H1 (cell line): ENCODE measurements around the gene TEX44. TPM values are rescaled to one million over a fixed set of nuclear protein-coding genes. Genes with fewer than 3 reads are reported as not detected.

Source experiments
- CTCF ChIA-PET: fragments of 300-600 bp; sonication (Branson Sonifier 250); formaldehyde crosslinking; loops from one replicate; lab custom pipeline; 2021; ENCODE audit not compliant: partially characterized antibody; lab: Charles Lee
- POLR2A ChIA-PET: fragments of 300-600 bp; sonication (Branson Sonifier 250); formaldehyde crosslinking; loops from one replicate; lab custom pipeline; 2021; ENCODE audit warnings: inconsistent platforms; ENCODE audit not compliant: partially characterized antibody; lab: Charles Lee
- DNase-seq, 2 experiments: peaks; one replicate each; pipeline versions ENCODE4 v3.0.0 to v3.0.0-alpha.2; 2010 to 2022; ENCODE audit warnings: low spot score in 2 of 2, low read depth in 1 of 2, mixed read lengths in 1 of 2
- FAIRE-seq: peaks from 2 replicates; lab custom pipeline; 2011; peaks lifted over from hg19 to GRCh38; lab: Jason Lieb, UNC
- H2AFZ ChIP-seq: 2 replicates; pipeline ENCODE4 v1.8.1; 2012; ENCODE audit warnings: low read length, inconsistent platforms
- H2AK5ac ChIP-seq: 2 replicates; pipeline ENCODE4 v1.6.1; 2013; ENCODE audit warnings: low read depth, low read length
- H2BK120ac ChIP-seq: replicated peaks from 2 replicates; pipeline ENCODE3; 2013; ENCODE audit warnings: low read depth, low read length, inconsistent platforms
- H2BK12ac ChIP-seq: 2 replicates; pipeline ENCODE4 v1.6.1; 2013; ENCODE audit warnings: low read depth, low read length
- H2BK15ac ChIP-seq: 2 replicates; pipeline ENCODE4 v1.6.1; 2013; ENCODE audit warnings: low read length
- H2BK20ac ChIP-seq: 2 replicates; pipeline ENCODE4 v1.6.1; 2013; ENCODE audit warnings: low read length
- H2BK5ac ChIP-seq: 2 replicates; pipeline ENCODE4 v1.6.1; 2013; ENCODE audit warnings: low read depth, low read length
- H3K14ac ChIP-seq: 2 replicates; pipeline ENCODE4 v1.6.1; 2013; ENCODE audit warnings: inconsistent platforms; ENCODE audit not compliant: insufficient read length
- H3K18ac ChIP-seq: 2 replicates; pipeline ENCODE4 v1.6.1; 2013; ENCODE audit warnings: low read length; ENCODE audit errors: extremely low read depth
- H3K23ac ChIP-seq: 2 replicates; pipeline ENCODE4 v1.6.1; 2013; ENCODE audit warnings: inconsistent platforms; ENCODE audit not compliant: insufficient read length
- H3K23me2 ChIP-seq: 2 replicates; pipeline ENCODE4 v1.6.1; 2013; ENCODE audit warnings: low read depth, low read length
- H3K27ac ChIP-seq: 2 replicates; pipeline ENCODE4 v1.6.1; 2011; ENCODE audit warnings: low read depth, low read length, inconsistent platforms
- H3K27me3 ChIP-seq, 4 experiments: replicated peaks in 1 of 4; 1 replicate in 1 of 4; 2 replicates in 3 of 4; pipeline versions ENCODE4 v1.6.1 to v1.8.1; 2011 to 2013; ENCODE audit warnings: low read length in 3 of 4, mild to moderate bottlenecking in 3 of 4, inconsistent platforms in 2 of 4, mixed read lengths in 2 of 4, moderate library complexity in 1 of 4; ENCODE audit not compliant: control insufficient read depth in 3 of 4, insufficient read depth in 3 of 4; ENCODE audit errors: extremely low read depth in 1 of 4
- H3K36me3 ChIP-seq, 4 experiments: 2 replicates each; pipeline versions ENCODE4 v1.6.1 to v1.8.1; 2011 to 2013; ENCODE audit warnings: mild to moderate bottlenecking in 4 of 4, low read length in 3 of 4, moderate library complexity in 2 of 4, control low read depth in 1 of 4, inconsistent platforms in 1 of 4; ENCODE audit not compliant: insufficient read depth in 4 of 4, control insufficient read depth in 2 of 4
- H3K4ac ChIP-seq: replicated peaks from 2 replicates; pipeline ENCODE3; 2013; ENCODE audit warnings: low read length, low read depth, mixed read lengths, inconsistent platforms; ENCODE audit not compliant: insufficient read length
- H3K4me1 ChIP-seq, 4 experiments: replicated peaks in 1 of 4; 1 replicate in 1 of 4; 2 replicates in 3 of 4; pipeline versions ENCODE4 v1.6.1 to v1.8.1; 2011 to 2013; ENCODE audit warnings: low read length in 3 of 4, inconsistent platforms in 2 of 4, mixed read lengths in 1 of 4; ENCODE audit not compliant: insufficient read depth in 4 of 4, control insufficient read depth in 3 of 4
- H3K4me2 ChIP-seq, 2 experiments: 2 replicates each; pipeline versions ENCODE4 v1.6.1 to v1.8.1; 2011 to 2013; ENCODE audit warnings: low read depth in 2 of 2, low read length in 2 of 2, control low read depth in 1 of 2, inconsistent platforms in 1 of 2, mild to moderate bottlenecking in 1 of 2; ENCODE audit not compliant: insufficient read depth in 1 of 2
- H3K4me3 ChIP-seq, 4 experiments: fragments of 200-600, 300-600 bp in 1 of 4; sonication (generic), shearing (Covaris generic), sonication (Bioruptor Twin) in 1 of 4; 2 replicates each; pipeline versions ENCODE4 v1.5.1 to v1.8.1; 2011 to 2016; ENCODE audit warnings: low read length in 4 of 4, low read depth in 3 of 4, control low read depth in 2 of 4, inconsistent platforms in 2 of 4, mild to moderate bottlenecking in 2 of 4, mixed read lengths in 1 of 4, moderate library complexity in 1 of 4; ENCODE audit not compliant: insufficient read depth in 2 of 4; ENCODE audit errors: extremely low read depth in 1 of 4
- H3K56ac ChIP-seq: replicated peaks from 2 replicates; pipeline ENCODE3; 2013; ENCODE audit warnings: low read depth, mild to moderate bottlenecking, mixed read lengths, low read length, inconsistent platforms; ENCODE audit not compliant: insufficient read length
- H3K79me1 ChIP-seq: 2 replicates; pipeline ENCODE4 v1.6.1; 2013; ENCODE audit warnings: low read depth, low read length, control low read depth
- H3K79me2 ChIP-seq, 2 experiments: 2 replicates each; pipeline versions ENCODE4 v1.6.1 to v1.8.1; 2012 to 2013; ENCODE audit warnings: low read length in 2 of 2, mild to moderate bottlenecking in 2 of 2, inconsistent platforms in 1 of 2; ENCODE audit not compliant: insufficient read depth in 2 of 2, control insufficient read depth in 1 of 2
- H3K9ac ChIP-seq, 4 experiments: replicated peaks in 1 of 4; 1 replicate in 1 of 4; 2 replicates in 3 of 4; pipeline versions ENCODE4 v1.6.1 to v1.8.1; 2011 to 2013; ENCODE audit warnings: low read depth in 3 of 4, low read length in 3 of 4, control low read depth in 2 of 4, mild to moderate bottlenecking in 2 of 4, moderate library complexity in 2 of 4, inconsistent platforms in 1 of 4; ENCODE audit errors: extremely low read depth in 1 of 4
- H3K9me3 ChIP-seq, 2 experiments: 2 replicates each; pipeline versions ENCODE4 v1.6.1 to v1.8.1; 2012 to 2013; ENCODE audit warnings: mild to moderate bottlenecking in 2 of 2, moderate library complexity in 2 of 2, control low read depth in 1 of 2, inconsistent platforms in 1 of 2, low read depth in 1 of 2, low read length in 1 of 2, mixed read lengths in 1 of 2; ENCODE audit not compliant: insufficient read depth in 2 of 2
- H4K20me1 ChIP-seq, 2 experiments: replicated peaks in 1 of 2; 2 replicates each; pipeline versions ENCODE3 to v1.8.1; 2011 to 2013; ENCODE audit warnings: inconsistent platforms in 2 of 2, low read length in 2 of 2, mild to moderate bottlenecking in 1 of 2; ENCODE audit not compliant: insufficient read depth in 2 of 2, control insufficient read depth in 1 of 2
- H4K5ac ChIP-seq: 2 replicates; pipeline ENCODE4 v1.6.1; 2013; ENCODE audit warnings: low read length, low read depth, mixed read lengths, inconsistent platforms; ENCODE audit not compliant: insufficient read length
- H4K8ac ChIP-seq: 2 replicates; pipeline ENCODE4 v1.8.0; 2013; ENCODE audit warnings: mild to moderate bottlenecking, moderate library complexity, low read length, inconsistent platforms; ENCODE audit not compliant: insufficient read depth; ENCODE audit errors: extremely low read depth
- H4K91ac ChIP-seq: replicated peaks from 2 replicates; pipeline ENCODE3; 2013; ENCODE audit warnings: low read length, mixed read lengths, inconsistent platforms; ENCODE audit not compliant: insufficient read length
- SRF ChIP-seq: IDR thresholded peaks from 2 replicates; pipeline ENCODE4 v1.6.1; 2011; ENCODE audit warnings: mild to moderate bottlenecking, low read depth, low read length, moderate library complexity
- WGBS, 2 experiments: shearing (Covaris generic) in 1 of 2; methylation state at CpG; one replicate each; pipeline versions ENCODE4 v1.1.6 to v1.1.7; 2013 to 2015; ENCODE audit warnings: low lambda C conversion rate in 2 of 2, mixed read lengths in 2 of 2, inconsistent platforms in 1 of 2, low coverage in 1 of 2, missing lambda C conversion rate in 1 of 2; ENCODE audit not compliant: insufficient replicate concordance in 2 of 2, insufficient coverage in 1 of 2, insufficient read length in 1 of 2; ENCODE audit errors: extremely low coverage in 1 of 2, missing lambda C conversion rate in 1 of 2; 5-methylcytosine and 5-hydroxymethylcytosine counted together
- polyA plus RNA-seq, 7 experiments: library from polyadenylated mRNA; depleted of rRNA in 3 of 7; stranded (reverse) in 5 of 7; unstranded in 2 of 7; fragments of >200 nt in 5 of 7; fragments of 200-250 nt in 2 of 7; gene quantifications; 1 replicate in 5 of 7; 2 replicates in 1 of 7; 4 replicates in 1 of 7; pipeline versions ENCODE4 v1.2.1 to v1.2.3, GENCODE V29; 2011 to 2013; ENCODE audit warnings: missing spikeins in 2 of 7, mixed read lengths in 2 of 7
- total RNA-seq: library from RNA; stranded (reverse); fragmentation: NEBNext Ultra II Directional; extraction: Animal tissue kit (Norgen Biotek cat#: 25700); gene quantifications from 2 replicates; pipeline ENCODE4 v1.2.1, GENCODE V29; 2021

The TEX44 gene
- total and polyA plus RNA-seq, 2 of the 8 experiments (the other 6 are each of a cell fraction or from before 2014, with no cell fraction given), result not detected

DNA sequence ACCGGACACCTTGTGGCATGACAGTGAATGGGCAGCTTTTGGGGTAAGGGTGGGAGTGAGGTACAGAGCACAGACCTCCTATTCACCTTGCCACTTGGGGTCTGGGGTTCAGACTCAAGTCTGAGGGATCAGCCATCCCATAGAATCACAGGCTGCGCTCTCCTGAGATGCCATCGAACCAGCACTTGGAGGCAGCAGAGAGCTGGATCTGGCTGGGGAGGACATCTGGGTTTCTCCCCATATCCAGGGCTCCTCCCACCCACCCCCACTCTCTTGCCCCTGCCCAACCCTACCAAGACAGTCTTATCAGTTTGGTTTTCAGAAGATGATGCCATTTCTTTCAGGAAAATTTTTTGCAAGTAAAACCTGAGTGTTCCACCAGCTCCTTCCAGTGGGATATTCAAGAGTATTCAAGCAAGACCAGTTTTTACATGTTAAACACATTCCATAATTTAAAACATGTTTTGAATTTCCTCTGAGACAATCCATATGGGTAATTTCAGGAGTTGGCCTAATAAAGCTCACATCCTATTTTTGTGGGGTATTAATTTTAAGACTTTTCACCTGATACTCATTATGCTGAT is 29.2 kb upstream of the TEX44 start:
- Histone ChIP-seq H2BK120ac (no peak overlapping the region), H3K9me3 (peaks cover 3 to 14% of the 10 kb centered on the region in 2 experiments; a peak in 2 of 4 replicates), H4K8ac (no peak overlapping the region), H3K4me1 (peaks cover 0 to 5% (median 3%) of the 10 kb centered on the region in 4 experiments; a peak in 5 of 7 replicates), H2BK15ac (peak overlapping the region; percentile 97; the same call in 1 of the 2 replicates), H3K27ac (no peak overlapping the region), H3K79me2 (no peaks in the 10 kb centered on the region), H3K4me2 (no peak overlapping the region), H2AFZ (no peak overlapping the region), H4K91ac (no peak overlapping the region), H2BK5ac (no peak overlapping the region), H3K9ac (no peak overlapping the region; a peak in 1 of 7 replicates), H2BK12ac (no peak overlapping the region), H3K23ac (no peak overlapping the region), H3K23me2 (no peaks in the 10 kb centered on the region), H3K56ac (no peak overlapping the region), H2BK20ac (peak overlapping the region; percentile 92; the same call in 1 of the 2 replicates), H3K18ac (peak overlapping the region; percentile 26; the same call in 1 of the 2 replicates), H3K36me3 (no peaks in the 10 kb centered on the region), H3K14ac (no peak overlapping the region), H3K79me1 (no peaks in the 10 kb centered on the region), H3K4me3 (no peak overlapping the region), H4K20me1 (no peaks in the 10 kb centered on the region), H4K5ac (no peak overlapping the region), H3K4ac (no peak overlapping the region), H2AK5ac (no peak overlapping the region), H3K27me3 (no peaks in the 10 kb centered on the region)
- CTCF ChIA-PET, result interaction anchor here (0.6 to 16.1 kb wide), 33 partner anchors 9 to 423 kb away, joined by 3 to 368 read pairs (median 4); partner anchors contain the start of gene TEX44
- DNase-seq (peak; percentile 73 to 78), FAIRE-seq (peak; percentile 98)
- POLR2A ChIA-PET, result interaction anchor here (0.9 to 2.0 kb wide), 8 partner anchors 11 to 149 kb away, joined by 3 to 10 read pairs (median 4); no protein-coding TSS in a partner anchor
- WGBS, 2 experiments, result 3% methylated on average over 3 of the region's 3 CpGs; no CpG with 5 or more reads in 1 of the 2 experiments
- no peak for TF ChIP-seq SRF
